ENCODE data around the gene PCDHGB7. TPM values are rescaled to one million over a fixed set of nuclear protein-coding genes. Genes with fewer than 3 reads are reported as not detected.
"Not testable (repeated sequence)": the region's sequence is repeated elsewhere in the genome, so short reads cannot be mapped to it uniquely, and the experiment has no call there.

The PCDHGB7 gene
- polyA plus RNA-seq, 3 donors from 2014 or later, result 0.13 TPM; not detected in 2

DNA sequence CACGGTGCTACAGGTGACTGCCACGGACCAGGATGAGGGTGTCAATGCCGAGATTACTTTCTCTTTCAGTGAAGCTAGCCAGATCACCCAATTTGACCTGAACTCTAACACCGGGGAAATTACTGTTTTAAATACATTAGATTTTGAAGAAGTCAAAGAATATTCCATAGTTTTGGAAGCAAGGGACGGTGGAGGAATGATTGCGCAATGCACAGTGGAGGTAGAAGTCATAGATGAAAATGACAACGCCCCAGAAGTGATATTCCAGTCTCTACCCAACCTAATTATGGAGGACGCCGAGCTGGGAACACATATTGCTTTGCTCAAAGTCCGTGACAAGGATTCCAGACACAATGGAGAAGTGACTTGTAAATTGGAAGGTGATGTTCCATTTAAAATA lies 28.8 kb upstream of the PCDHGB7 start:
- no peak overlapping the region for H3K27ac Mint-ChIP-seq
- no peak for DNase-seq
- peak overlapping the region in 2 of 5 donors; percentile 6 to 17 for H3K4me3 Mint-ChIP-seq
- peaks cover 20 to 45% (median 32%) of the 10 kb centered on the region in 3 donors for H3K27me3 Mint-ChIP-seq (ENCODE audit: low read depth in 3 of 3)
- peaks cover 5% of the 10 kb centered on the region in 2 donors for H3K4me1 Mint-ChIP-seq
- H3K9me3 Mint-ChIP-seq, result peaks cover 20 to 61% (median 27%) of the 10 kb centered on the region in 6 donors
- peaks cover 8 to 12% (median 8%) of the 10 kb centered on the region in 3 donors for H3K36me3 Mint-ChIP-seq

DNA sequence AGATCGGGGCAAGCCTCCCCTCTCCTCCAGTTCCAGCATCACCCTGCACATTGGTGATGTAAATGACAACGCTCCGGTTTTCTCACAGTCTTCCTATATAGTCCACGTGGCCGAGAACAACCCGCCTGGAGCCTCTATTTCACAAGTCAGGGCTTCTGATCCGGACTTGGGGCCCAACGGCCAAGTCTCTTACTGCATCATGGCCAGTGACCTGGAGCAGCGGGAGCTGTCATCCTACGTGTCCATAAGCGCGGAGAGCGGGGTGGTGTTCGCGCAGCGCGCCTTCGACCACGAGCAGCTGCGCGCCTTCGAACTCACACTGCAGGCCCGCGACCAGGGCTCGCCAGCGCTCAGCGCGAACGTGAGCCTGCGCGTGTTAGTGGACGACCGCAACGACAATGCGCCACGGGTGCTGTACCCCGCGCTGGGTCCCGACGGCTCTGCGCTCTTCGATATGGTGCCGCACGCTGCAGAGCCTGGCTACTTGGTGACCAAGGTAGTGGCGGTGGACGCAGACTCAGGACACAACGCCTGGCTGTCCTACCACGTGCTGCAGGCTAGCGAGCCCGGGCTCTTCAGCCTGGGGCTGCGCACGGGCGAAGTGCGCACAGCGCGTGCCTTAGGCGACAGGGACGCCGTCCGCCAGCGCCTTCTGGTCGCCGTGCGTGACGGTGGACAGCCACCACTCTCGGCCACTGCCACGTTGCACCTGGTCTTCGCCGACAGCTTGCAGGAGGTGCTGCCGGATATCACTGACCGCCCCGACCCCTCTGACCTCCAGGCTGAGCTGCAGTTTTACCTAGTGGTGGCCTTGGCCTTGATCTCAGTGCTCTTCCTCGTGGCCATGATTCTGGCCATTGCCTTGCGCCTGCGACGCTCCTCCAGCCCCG lies 28.1 kb upstream of the PCDHGB7 start:
- Mint-ChIP-seq H3K27ac (peak overlapping the region in 1 of 6 donors; percentile 76), H3K36me3 (peaks cover 8 to 12% (median 8%) of the 10 kb centered on the region in 3 donors), H3K4me1 (peaks cover 5% of the 10 kb centered on the region in 2 donors), H3K4me3 (no peak overlapping the region), H3K27me3 (ENCODE audit: low read depth in 3 of 3) (peaks cover 25 to 48% (median 37%) of the 10 kb centered on the region in 3 donors), H3K9me3 (peaks cover 15 to 61% (median 27%) of the 10 kb centered on the region in 6 donors)
- no peak for DNase-seq

DNA sequence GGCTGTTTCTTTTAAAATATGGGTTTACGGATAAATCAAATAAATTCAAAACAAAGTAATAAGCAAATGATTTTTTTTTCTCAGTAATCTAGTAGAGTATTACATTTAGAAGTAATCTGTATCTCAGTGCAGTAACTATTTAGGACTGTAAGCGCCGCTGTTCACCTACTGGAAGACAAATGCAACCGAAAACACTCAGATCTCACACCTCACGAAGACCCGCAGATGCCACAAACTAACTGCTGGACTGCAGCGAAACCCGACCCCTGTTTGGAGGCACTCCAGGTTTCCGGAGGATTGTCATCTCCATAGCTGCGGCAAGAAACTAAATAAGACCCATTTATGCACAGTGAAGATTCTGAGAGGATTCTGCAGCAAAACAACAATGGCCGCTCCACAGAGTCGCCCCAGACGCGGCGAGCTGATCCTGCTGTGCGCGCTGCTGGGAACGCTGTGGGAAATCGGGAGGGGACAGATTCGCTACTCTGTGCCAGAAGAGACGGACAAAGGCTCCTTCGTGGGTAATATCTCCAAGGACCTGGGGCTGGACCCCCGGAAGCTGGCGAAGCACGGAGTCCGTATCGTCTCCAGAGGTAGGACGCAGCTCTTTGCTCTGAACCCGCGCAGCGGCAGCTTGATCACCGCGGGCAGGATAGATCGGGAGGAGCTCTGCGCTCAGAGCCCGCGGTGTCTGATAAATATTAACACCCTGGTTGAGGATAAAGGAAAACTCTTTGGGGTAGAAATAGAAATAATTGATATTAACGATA lies 24.9 kb upstream of the PCDHGB7 start, which contains the start of gene PCDHGA8:
TSS of gene PCDHGA8 (plus strand) at position 205 of the 770 bp plus-strand sequence. CDS start at position 386, 181 bp downstream.
- H3K4me3 Mint-ChIP-seq, result peak within 1 kb of the TSS in 4 of 5 donors; percentile 29 to 79 (median 60)
- DNase-seq, result peak in 2 of 3 donors; percentile 10 to 39
- H3K27me3 Mint-ChIP-seq (ENCODE audit: low read depth in 3 of 3), result peaks cover 26 to 61% (median 43%) of the 10 kb centered on the region in 3 donors

DNA sequence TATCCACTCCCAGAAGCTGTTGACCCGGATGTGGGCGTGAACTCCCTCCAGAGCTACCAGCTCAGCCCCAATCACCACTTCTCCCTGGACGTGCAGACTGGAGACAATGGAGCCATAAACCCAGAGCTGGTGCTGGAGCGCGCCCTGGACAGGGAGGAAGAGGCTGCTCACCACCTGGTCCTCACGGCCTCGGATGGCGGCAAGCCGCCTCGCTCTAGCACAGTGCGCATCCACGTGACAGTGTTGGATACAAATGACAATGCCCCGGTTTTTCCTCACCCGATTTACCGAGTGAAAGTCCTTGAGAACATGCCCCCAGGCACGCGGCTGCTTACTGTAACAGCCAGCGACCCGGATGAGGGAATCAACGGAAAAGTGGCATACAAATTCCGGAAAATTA lies 24.2 kb upstream of the PCDHGB7 start:
- Mint-ChIP-seq H3K36me3 (peaks cover 7 to 11% (median 8%) of the 10 kb centered on the region in 3 donors), H3K4me1 (peaks cover 4 to 5% of the 10 kb centered on the region in 2 donors), H3K9me3 (peaks cover 11 to 44% (median 21%) of the 10 kb centered on the region in 6 donors), H3K27ac (no peak overlapping the region), H3K4me3 (no peak overlapping the region), H3K27me3 (ENCODE audit: low read depth in 3 of 3) (peaks cover 26 to 60% (median 43%) of the 10 kb centered on the region in 3 donors)
- DNase-seq, result no peak

More for the DNA sequence above, 24.9 kb upstream of the PCDHGB7 start, which contains the start of gene PCDHGA8:
- peaks cover 5% of the 10 kb centered on the region in 2 donors for H3K4me1 Mint-ChIP-seq
- H3K27ac Mint-ChIP-seq, result peak within 1 kb of the TSS in 1 of 6 donors; percentile 37
- peaks cover 8 to 11% (median 8%) of the 10 kb centered on the region in 3 donors for H3K36me3 Mint-ChIP-seq
- H3K9me3 Mint-ChIP-seq, result peaks cover 12 to 46% (median 22%) of the 10 kb centered on the region in 6 donors

DNA sequence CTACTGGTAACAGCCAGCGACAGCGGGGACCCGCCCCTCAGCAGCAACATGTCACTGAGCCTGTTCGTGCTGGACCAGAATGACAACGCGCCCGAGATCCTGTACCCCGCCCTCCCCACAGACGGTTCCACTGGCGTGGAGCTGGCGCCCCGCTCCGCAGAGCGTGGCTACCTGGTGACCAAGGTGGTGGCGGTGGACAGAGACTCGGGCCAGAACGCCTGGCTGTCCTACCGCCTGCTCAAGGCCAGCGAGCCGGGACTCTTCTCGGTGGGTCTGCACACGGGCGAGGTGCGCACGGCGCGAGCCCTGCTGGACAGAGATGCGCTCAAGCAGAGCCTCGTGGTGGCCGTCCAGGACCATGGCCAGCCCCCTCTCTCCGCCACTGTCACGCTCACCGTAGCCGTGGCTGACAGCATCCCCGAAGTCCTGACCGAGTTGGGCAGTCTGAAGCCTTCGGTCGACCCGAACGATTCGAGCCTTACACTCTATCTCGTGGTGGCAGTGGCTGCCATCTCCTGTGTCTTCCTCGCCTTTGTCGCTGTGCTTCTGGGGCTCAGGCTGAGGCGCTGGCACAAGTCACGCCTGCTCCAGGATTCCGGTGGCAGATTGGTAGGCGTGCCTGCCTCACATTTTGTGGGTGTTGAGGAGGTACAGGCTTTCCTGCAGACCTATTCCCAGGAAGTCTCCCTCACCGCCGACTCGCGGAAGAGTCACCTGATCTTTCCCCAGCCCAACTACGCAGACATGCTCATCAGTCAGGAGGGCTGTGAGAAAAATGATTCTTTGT lies 22.9 kb upstream of the PCDHGB7 start:
- not testable (repeated sequence) for H3K4me1 Mint-ChIP-seq, H3K4me3 Mint-ChIP-seq, H3K27ac Mint-ChIP-seq, H3K36me3 Mint-ChIP-seq, DNase-seq
- peaks cover 33 to 61% (median 52%) of the 10 kb centered on the region in 3 donors for H3K27me3 Mint-ChIP-seq (ENCODE audit: low read depth in 3 of 3)
- peaks cover 12 to 40% (median 18%) of the 10 kb centered on the region in 6 donors for H3K9me3 Mint-ChIP-seq

DNA sequence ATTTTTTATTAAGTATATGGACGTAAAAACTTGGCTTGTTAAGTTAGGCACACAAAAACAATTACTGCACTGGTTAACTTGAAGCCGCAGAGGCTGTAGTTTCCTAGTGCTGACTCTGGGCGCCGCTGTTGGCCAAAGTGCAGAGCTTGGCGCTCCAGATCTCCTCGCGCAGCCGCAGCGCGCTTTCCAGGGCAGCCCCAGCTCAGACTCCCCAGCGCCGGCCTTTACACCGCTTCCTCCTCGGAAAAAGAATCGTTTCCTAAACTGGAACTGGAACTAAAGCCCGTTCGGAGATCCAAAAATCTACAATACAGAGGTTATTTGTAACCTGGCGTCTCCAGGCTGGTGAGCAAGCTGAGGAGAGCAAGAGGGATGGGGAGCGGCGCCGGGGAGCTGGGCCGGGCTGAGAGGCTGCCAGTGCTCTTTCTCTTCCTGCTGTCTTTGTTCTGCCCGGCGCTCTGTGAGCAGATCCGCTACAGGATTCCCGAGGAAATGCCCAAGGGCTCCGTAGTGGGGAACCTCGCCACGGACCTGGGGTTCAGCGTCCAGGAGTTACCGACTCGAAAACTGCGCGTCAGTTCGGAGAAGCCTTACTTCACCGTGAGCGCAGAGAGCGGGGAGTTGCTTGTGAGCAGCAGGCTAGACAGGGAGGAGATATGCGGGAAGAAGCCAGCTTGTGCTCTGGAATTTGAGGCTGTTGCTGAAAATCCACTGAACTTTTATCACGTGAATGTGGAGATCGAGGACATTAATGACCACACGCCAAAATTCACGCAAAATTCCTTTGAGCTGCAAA lies 19.5 kb upstream of the PCDHGB7 start, which contains the start of gene PCDHGB5:
TSS of gene PCDHGB5 (plus strand) at position 192 of the 796 bp plus-strand sequence. CDS start at position 373, 181 bp downstream.
- Mint-ChIP-seq H3K27me3 (ENCODE audit: low read depth in 3 of 3) (peaks cover 40 to 55% (median 48%) of the 10 kb centered on the region in 3 donors), H3K9me3 (peaks cover 7 to 32% (median 17%) of the 10 kb centered on the region in 6 donors), H3K4me3 (peak within 1 kb of the TSS; percentile 46 to 77 (median 72))
- H3K4me1 Mint-ChIP-seq, H3K27ac Mint-ChIP-seq, H3K36me3 Mint-ChIP-seq: not testable (repeated sequence)
- DNase-seq, result peak; percentile 23 to 56 (median 44)

DNA sequence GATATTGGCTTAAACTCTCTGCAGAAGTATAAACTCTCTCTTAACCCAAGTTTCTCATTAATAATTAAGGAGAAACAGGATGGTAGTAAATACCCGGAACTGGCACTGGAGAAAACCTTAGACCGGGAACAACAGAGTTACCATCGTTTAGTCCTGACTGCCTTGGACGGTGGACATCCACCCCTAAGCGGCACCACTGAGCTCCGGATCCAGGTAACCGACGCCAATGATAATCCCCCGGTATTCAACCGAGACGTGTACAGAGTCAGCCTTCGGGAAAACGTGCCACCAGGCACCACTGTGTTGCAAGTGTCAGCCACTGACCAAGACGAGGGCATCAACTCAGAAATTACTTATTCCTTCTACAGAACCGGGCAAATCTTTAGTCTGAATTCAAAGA lies 18.9 kb upstream of the PCDHGB7 start:
- Mint-ChIP-seq H3K4me1 (peaks cover 3 to 7% of the 10 kb centered on the region in 2 donors), H3K4me3 (peak overlapping the region in 2 of 5 donors; percentile 32 to 57), H3K27me3 (ENCODE audit: low read depth in 3 of 3) (peaks cover 38 to 54% (median 48%) of the 10 kb centered on the region in 3 donors), H3K27ac (no peak overlapping the region), H3K36me3 (peaks cover 6 to 8% (median 7%) of the 10 kb centered on the region in 3 donors), H3K9me3 (peaks cover 8 to 27% (median 16%) of the 10 kb centered on the region in 6 donors)
- DNase-seq, result no peak

DNA sequence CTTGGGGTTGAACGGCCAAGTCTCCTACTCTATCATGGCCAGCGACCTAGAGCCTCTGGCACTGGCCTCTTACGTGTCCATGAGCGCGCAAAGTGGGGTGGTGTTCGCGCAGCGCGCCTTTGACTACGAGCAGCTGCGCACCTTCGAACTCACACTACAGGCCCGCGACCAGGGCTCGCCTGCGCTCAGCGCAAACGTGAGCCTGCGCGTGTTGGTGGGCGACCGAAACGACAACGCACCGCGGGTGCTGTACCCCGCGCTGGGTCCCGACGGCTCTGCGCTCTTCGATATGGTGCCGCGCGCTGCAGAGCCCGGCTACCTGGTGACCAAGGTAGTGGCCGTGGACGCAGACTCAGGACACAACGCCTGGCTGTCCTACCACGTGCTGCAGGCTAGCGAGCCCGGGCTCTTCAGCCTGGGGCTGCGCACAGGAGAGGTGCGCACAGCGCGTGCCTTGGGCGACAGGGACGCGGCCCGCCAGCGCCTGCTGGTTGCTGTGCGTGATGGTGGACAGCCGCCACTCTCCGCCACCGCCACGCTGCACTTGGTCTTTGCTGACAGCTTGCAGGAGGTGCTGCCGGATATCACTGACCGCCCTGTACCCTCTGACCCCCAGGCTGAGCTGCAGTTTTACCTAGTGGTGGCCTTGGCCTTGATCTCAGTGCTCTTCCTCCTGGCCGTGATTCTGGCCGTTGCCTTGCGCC lies 17.8 kb upstream of the PCDHGB7 start:
- peaks cover 10 to 27% (median 13%) of the 10 kb centered on the region in 6 donors for H3K9me3 Mint-ChIP-seq
- H3K27me3 Mint-ChIP-seq (ENCODE audit: low read depth in 3 of 3), result peaks cover 39 to 56% (median 48%) of the 10 kb centered on the region in 3 donors
- peak overlapping the region in 1 of 5 donors; percentile 57 for H3K4me3 Mint-ChIP-seq
- peaks cover 3 to 7% of the 10 kb centered on the region in 2 donors for H3K4me1 Mint-ChIP-seq
- peaks cover 6 to 8% (median 7%) of the 10 kb centered on the region in 3 donors for H3K36me3 Mint-ChIP-seq
- no peak for DNase-seq
- no peak overlapping the region for H3K27ac Mint-ChIP-seq

DNA sequence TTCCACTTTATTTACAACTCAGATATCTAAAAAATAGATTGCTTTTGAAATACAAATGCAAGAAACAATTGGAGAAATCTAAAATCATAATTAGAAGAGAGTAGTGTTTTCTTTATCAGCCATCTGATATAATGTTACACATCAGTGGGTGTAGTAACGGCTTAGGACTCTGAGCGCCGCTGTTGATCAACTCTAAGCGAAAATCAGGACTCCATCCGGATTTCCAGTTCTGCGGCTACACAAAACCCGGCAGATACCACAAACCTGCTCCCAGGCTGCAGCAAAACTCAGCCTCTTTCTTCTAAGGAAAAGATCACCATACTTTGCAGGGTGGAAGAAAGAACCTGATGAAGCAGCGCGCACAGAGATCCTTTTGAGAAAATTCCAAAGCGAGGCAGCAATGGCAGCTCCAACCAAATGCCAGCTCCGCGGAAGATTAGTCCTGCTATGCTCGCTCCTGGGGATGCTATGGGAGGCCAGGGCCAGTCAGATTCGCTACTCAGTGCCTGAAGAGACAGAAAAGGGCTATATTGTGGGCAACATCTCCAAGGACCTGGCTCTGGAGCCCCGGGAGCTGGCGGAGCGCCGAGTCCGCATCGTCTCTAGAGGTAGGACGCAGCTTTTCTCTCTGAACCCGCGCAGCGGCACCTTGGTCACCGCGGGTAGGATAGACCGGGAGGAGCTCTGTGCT lies 14.8 kb upstream of the PCDHGB7 start, which contains the start of gene PCDHGA9:
TSS of gene PCDHGA9 (plus strand) at position 226 of the 691 bp plus-strand sequence. CDS start at position 401, 175 bp downstream.
- DNase-seq, result peak in 2 of 3 donors; percentile 18 to 30
- Mint-ChIP-seq H3K36me3 (peaks cover 4 to 10% (median 7%) of the 10 kb centered on the region in 3 donors), H3K4me3 (peak within 1 kb of the TSS; percentile 68 to 85 (median 72)), H3K27ac (no peak within 1 kb of the TSS), H3K4me1 (peaks cover 7 to 13% of the 10 kb centered on the region in 2 donors), H3K27me3 (ENCODE audit: low read depth in 3 of 3) (peaks cover 40 to 44% (median 41%) of the 10 kb centered on the region in 3 donors), H3K9me3 (peaks cover 9 to 26% (median 17%) of the 10 kb centered on the region in 6 donors)

DNA sequence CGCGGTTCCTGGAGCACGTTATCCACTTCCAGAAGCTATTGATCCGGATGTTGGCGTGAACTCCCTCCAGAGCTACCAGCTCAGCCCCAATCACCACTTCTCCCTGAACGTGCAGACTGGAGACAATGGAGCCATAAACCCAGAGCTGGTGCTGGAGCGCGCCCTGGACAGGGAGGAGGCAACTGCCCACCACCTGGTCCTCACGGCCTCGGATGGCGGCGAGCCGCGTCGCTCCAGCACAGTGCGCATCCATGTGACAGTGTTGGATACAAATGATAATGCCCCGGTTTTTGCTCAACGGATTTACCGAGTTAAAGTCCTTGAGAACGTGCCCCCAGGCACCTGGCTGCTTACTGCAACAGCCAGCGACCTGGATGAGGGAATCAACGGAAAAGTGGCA lies 14.1 kb upstream of the PCDHGB7 start:
- Mint-ChIP-seq H3K4me1 (peaks cover 12 to 19% of the 10 kb centered on the region in 2 donors), H3K9me3 (peaks cover 9 to 33% (median 21%) of the 10 kb centered on the region in 6 donors), H3K27ac (no peak overlapping the region), H3K27me3 (ENCODE audit: low read depth in 3 of 3) (peaks cover 43 to 48% (median 45%) of the 10 kb centered on the region in 3 donors), H3K4me3 (peak overlapping the region in 2 of 5 donors; percentile 41 to 85), H3K36me3 (peaks cover 4 to 10% (median 7%) of the 10 kb centered on the region in 3 donors)
- no peak for DNase-seq
